Cardiac muscle cell (in vitro differentiated cells and primary cell): Measurements from ENCODE around the gene DLG2. TPM values are rescaled to one million over a fixed set of nuclear protein-coding genes. Genes with fewer than 3 reads are reported as not detected.

Experiments
- DNase-seq, 2 donors: peaks; one replicate each; pipeline versions ENCODE4 v3.0.0 to v3.0.0-alpha.2; 2010 to 2017; ENCODE audit warnings: low read depth in 1 of 2, low spot score in 1 of 2
- H3K27ac ChIP-seq: fragments of 200-600 bp; sonication (generic); 2 replicates; pipeline ENCODE4 v1.5.1; 2016
- H3K27me3 ChIP-seq: fragments of 200-600 bp; sonication (generic); 2 replicates; pipeline ENCODE4 v1.6.0; 2016; ENCODE audit warnings: control low read depth
- H3K36me3 ChIP-seq: fragments of 200-600 bp; sonication (generic); 2 replicates; pipeline ENCODE4 v1.5.1; 2016; ENCODE audit warnings: control low read depth
- H3K4me1 ChIP-seq: fragments of 200-600 bp; sonication (generic); 2 replicates; pipeline ENCODE4 v1.8.1; 2017; ENCODE audit warnings: low read depth, mild to moderate bottlenecking, mixed run types
- H3K4me3 ChIP-seq: fragments of 200-600 bp; sonication (generic); 2 replicates; pipeline ENCODE4 v1.5.1; 2016; ENCODE audit warnings: mild to moderate bottlenecking
- H3K9me3 ChIP-seq: fragments of 200-600 bp; sonication (generic); 2 replicates; pipeline ENCODE4 v1.5.1; 2017; ENCODE audit warnings: low read depth, mild to moderate bottlenecking, control low read depth
- CTCF ChIP-seq: IDR thresholded peaks from 2 replicates; pipeline ENCODE4 v1.5.1; 2012; ENCODE audit warnings: low read depth, mild to moderate bottlenecking, low read length
- polyA plus RNA-seq: library from polyadenylated mRNA; unstranded; fragments of >200 nt; fragmentation: Nextera tagmentation; extraction: Ambion mirVana; gene quantifications from 2 replicates; pipeline ENCODE4 v1.2.1, GENCODE V29; 2016
- total RNA-seq: library from RNA; depleted of rRNA; stranded (reverse); fragments of >200 nt; gene quantifications from 2 replicates; pipeline ENCODE4 v1.2.3, GENCODE V29; 2016

DLG2 gene
- total and polyA plus RNA-seq, 2 experiments from 2014 or later = 3.5 to 15.9 TPM

- Histone ChIP-seq H3K4me3 (no peak overlapping the region), H3K9me3 (no peaks in the 10 kb centered on the region), H3K4me1 (no peaks in the 10 kb centered on the region), H3K27me3 (no peaks in the 10 kb centered on the region), H3K27ac (no peak overlapping the region), H3K36me3 (no peaks in the 10 kb centered on the region)
- no peak for TF ChIP-seq CTCF
- DNase-seq = no peak
Observed at GRCh38 chr11:84215672-84216071, 1411.5 kb downstream of the DLG2 start.

GRCh38 chr11:84214557-84214956 lies 1412.6 kb downstream of the DLG2 start:
- Histone ChIP-seq H3K9me3 (no peaks in the 10 kb centered on the region), H3K27ac (no peak overlapping the region), H3K4me1 (no peaks in the 10 kb centered on the region), H3K4me3 (no peak overlapping the region), H3K27me3 (no peaks in the 10 kb centered on the region), H3K36me3 (no peaks in the 10 kb centered on the region)
- no peak for TF ChIP-seq CTCF
- no peak for DNase-seq

GRCh38 chr11:84212468-84213390 lies 1414.4 kb downstream of the DLG2 start:
- no peak overlapping the region for H3K4me3 ChIP-seq
- no peaks in the 10 kb centered on the region for H3K27me3 ChIP-seq
- no peak for DNase-seq
- no peak overlapping the region for H3K27ac ChIP-seq
- no peaks in the 10 kb centered on the region for H3K9me3 ChIP-seq
- H3K36me3 ChIP-seq = no peaks in the 10 kb centered on the region
- no peak for TF ChIP-seq CTCF
- no peaks in the 10 kb centered on the region for H3K4me1 ChIP-seq

DNA sequence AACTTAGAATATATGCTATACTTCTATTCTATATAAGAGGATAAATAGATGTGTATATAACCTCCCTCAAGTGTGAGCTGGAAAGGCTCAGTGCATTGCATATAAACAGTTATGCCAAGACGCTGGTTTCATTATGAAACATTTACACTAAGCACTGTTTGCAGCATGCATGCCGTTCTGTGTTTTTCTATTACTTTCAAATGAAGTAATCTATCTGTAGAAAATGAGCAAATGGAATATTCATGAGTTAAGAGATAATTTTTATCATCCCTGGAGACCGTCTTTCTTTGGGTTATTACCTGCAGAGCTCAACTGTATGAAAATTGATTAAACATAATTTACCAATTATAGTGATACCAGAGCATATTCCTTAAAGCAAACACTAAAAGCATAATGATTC lies 1415.2 kb downstream of the DLG2 start:
- H3K36me3 ChIP-seq = no peaks in the 10 kb centered on the region
- DNase-seq = no peak
- no peak overlapping the region for H3K27ac ChIP-seq
- no peaks in the 10 kb centered on the region for H3K9me3 ChIP-seq
- TF ChIP-seq CTCF = no peak
- no peaks in the 10 kb centered on the region for H3K4me1 ChIP-seq
- no peak overlapping the region for H3K4me3 ChIP-seq
- H3K27me3 ChIP-seq = no peaks in the 10 kb centered on the region

- H3K27ac ChIP-seq = no peak overlapping the region
- H3K9me3 ChIP-seq = no peaks in the 10 kb centered on the region
- DNase-seq = no peak
- no peaks in the 10 kb centered on the region for H3K4me1 ChIP-seq
- no peak overlapping the region for H3K4me3 ChIP-seq
- no peak for TF ChIP-seq CTCF
- no peaks in the 10 kb centered on the region for H3K27me3 ChIP-seq
- no peaks in the 10 kb centered on the region for H3K36me3 ChIP-seq
Observed at GRCh38 chr11:84194696-84195095, 1432.4 kb downstream of the DLG2 start.
